Measurements from ENCODE around the gene TBC1D4. TPM values are rescaled to one million over a fixed set of nuclear protein-coding genes. Genes with fewer than 3 reads are reported as not detected.

The TBC1D4 gene
- total RNA-seq, 1 donor from 2014 or later: 47.1 TPM

- Mint-ChIP-seq H3K9me3 (no peaks in the 10 kb centered on the region), H3K36me3 (peaks cover 7% of the 10 kb centered on the region), H3K27ac (peak overlapping the region; percentile 93), H3K27me3 (peaks cover 7% of the 10 kb centered on the region), H3K4me1 (ENCODE audit: unreplicated experiment) (peaks cover 27% of the 10 kb centered on the region), H3K4me3 (peak overlapping the region; percentile 96)
- peak; percentile 74 for DNase-seq (ENCODE audit: extremely low spot score, unreplicated experiment)
- TF ChIP-seq CTCF (conservative IDR thresholded peaks at IDR 0.05): no peak
These were observed 546 bp downstream of the TBC1D4 start for GRCh38 chr13:75481176-75482069.

GRCh38 chr13:75480671-75481175 is 1.2 kb downstream of the TBC1D4 start:
- peak overlapping the region; percentile 93 for H3K27ac Mint-ChIP-seq
- peaks cover 7% of the 10 kb centered on the region for H3K27me3 Mint-ChIP-seq
- no peaks in the 10 kb centered on the region for H3K9me3 Mint-ChIP-seq
- H3K4me3 Mint-ChIP-seq: peak overlapping the region; percentile 96
- peak; percentile 75 for DNase-seq (ENCODE audit: extremely low spot score, unreplicated experiment)
- H3K36me3 Mint-ChIP-seq: peaks cover 7% of the 10 kb centered on the region
- H3K4me1 Mint-ChIP-seq (ENCODE audit: unreplicated experiment): peaks cover 27% of the 10 kb centered on the region
- no peak for TF ChIP-seq CTCF (conservative IDR thresholded peaks at IDR 0.05)

DNA sequence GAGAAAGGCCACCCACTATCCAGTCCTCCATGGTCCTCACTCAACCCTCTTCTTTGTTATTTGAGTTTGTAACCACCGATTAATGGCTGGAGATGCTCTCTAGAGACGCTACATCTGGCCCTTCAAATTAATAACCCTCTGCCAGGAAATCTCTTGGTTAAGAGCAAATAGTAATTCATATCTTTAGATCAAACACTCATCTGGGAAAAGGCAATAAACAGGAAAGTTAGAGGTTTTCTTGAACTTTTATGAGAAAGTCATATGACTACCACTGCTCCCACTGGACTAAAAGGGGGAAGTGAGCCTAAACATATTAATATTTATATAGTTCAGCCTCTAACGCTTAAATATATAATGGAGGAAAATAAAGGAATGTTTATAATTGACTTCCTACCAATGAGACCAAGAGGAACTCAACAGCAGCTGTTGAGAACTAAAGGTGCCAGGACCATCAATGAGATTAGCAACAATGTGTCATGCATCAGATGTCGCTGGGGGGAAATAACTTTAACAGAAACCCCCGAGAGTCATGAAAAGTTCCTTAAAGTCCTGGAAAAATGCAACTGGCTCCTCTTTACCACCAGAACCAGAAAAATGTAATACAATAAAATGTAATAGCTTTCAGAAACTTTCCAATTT is 2.7 kb downstream of the TBC1D4 start:
- no peak for TF ChIP-seq CTCF (conservative IDR thresholded peaks at IDR 0.05)
- H3K36me3 Mint-ChIP-seq: peaks cover 7% of the 10 kb centered on the region
- no peak overlapping the region for H3K27ac Mint-ChIP-seq
- H3K4me1 Mint-ChIP-seq (ENCODE audit: unreplicated experiment): peaks cover 27% of the 10 kb centered on the region
- DNase-seq (ENCODE audit: extremely low spot score, unreplicated experiment): no peak
- peaks cover 4% of the 10 kb centered on the region for H3K27me3 Mint-ChIP-seq
- peak overlapping the region; percentile 96 for H3K4me3 Mint-ChIP-seq
- no peaks in the 10 kb centered on the region for H3K9me3 Mint-ChIP-seq

DNA sequence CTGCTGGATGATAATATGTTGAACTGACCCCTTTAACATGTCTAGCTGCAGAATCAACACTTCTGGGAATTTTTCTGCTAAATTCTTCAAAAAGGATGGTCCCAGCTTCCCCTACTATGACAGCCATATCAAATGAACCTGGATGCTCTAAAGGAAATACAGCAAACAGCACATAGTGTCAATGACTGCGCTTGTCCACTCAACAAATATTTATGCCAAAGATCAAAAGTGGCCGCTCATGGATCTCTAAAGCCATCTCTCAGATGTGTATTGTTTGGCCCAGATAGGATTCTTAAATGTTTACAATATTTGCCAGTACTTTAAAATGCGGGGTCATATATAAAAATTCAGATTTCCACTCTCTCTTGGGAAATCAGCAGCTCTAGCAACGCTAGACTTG is 3.3 kb downstream of the TBC1D4 start:
- Mint-ChIP-seq H3K27ac (no peak overlapping the region), H3K4me1 (ENCODE audit: unreplicated experiment) (peaks cover 27% of the 10 kb centered on the region), H3K36me3 (peaks cover 7% of the 10 kb centered on the region), H3K4me3 (peak overlapping the region; percentile 96), H3K27me3 (peaks cover 4% of the 10 kb centered on the region), H3K9me3 (no peaks in the 10 kb centered on the region)
- no peak for DNase-seq (ENCODE audit: extremely low spot score, unreplicated experiment)
- no peak for TF ChIP-seq CTCF (conservative IDR thresholded peaks at IDR 0.05)

DNA sequence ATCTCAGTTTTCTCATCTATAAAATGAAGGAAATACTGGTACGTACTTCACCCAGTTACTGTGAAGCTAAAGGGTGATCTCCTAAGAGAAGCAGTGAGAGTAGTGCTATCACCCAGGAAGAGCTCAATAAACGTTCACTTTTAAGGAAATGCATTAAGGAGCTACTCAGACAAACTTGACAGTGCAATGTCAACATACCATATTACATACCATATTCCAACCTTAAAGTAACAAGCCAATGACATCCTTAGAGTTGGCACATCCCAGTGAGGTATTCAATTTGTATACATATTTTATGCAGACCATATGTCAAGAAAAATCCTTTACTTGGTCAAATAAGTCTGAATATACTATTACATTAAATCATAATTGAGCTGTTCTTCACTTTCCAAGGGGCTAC is 7.0 kb downstream of the TBC1D4 start:
- Mint-ChIP-seq H3K27ac (no peak overlapping the region), H3K27me3 (no peaks in the 10 kb centered on the region), H3K4me3 (no peak overlapping the region), H3K4me1 (ENCODE audit: unreplicated experiment) (peaks cover 16% of the 10 kb centered on the region), H3K9me3 (no peaks in the 10 kb centered on the region), H3K36me3 (peaks cover 10% of the 10 kb centered on the region)
- no peak for TF ChIP-seq CTCF (conservative IDR thresholded peaks at IDR 0.05)
- no peak for DNase-seq (ENCODE audit: extremely low spot score, unreplicated experiment)

All from type B pancreatic cell (in vitro differentiated cells).